Activated T-helper 17 cell treated with anti-CD3 and anti-CD28 coated beads, Interleukin-2, amount 50 U/mL, for 72 hours (primary cell): ENCODE data around the gene TIMMDC1. TPM values are rescaled to one million over a fixed set of nuclear protein-coding genes. Genes with fewer than 3 reads are reported as not detected.
"Not testable (repeated sequence)": the region's sequence is repeated elsewhere in the genome, so short reads cannot be mapped to it uniquely, and the experiment has no call there.

ENCODE experiments used
- ATAC-seq: fragments of 150-1000 bp; cut with Tn5 transposase; replicated peaks from 2 replicates; pipeline ENCODE4 v1.10.0; 2021; ENCODE audit warnings: mild to moderate bottlenecking, moderate library complexity
- H3K27ac Mint-ChIP-seq: one replicate; pipeline ENCODE4 v1.8.0; 2022; ENCODE audit warnings: mixed read lengths
- H3K27me3 Mint-ChIP-seq: one replicate; pipeline ENCODE4 v1.8.0; 2022; ENCODE audit warnings: mixed read lengths
- H3K36me3 Mint-ChIP-seq: one replicate; pipeline ENCODE4 v1.8.0; 2022; ENCODE audit warnings: low read depth, mild to moderate bottlenecking, mixed read lengths
- H3K4me1 Mint-ChIP-seq: one replicate; pipeline ENCODE4 v1.8.0; 2022; ENCODE audit warnings: mixed read lengths
- H3K4me3 Mint-ChIP-seq: one replicate; pipeline ENCODE4 v1.8.0; 2022; ENCODE audit warnings: mild to moderate bottlenecking, mixed read lengths
- H3K9me3 Mint-ChIP-seq: one replicate; pipeline ENCODE4 v1.8.0; 2022; ENCODE audit warnings: mixed read lengths
- total RNA-seq, 2 donors: library from RNA; stranded (reverse); gene quantifications; one replicate each; pipeline ENCODE4 v1.2.3, GENCODE V29; 2022

Gene TIMMDC1
- total RNA-seq, 2 donors from 2014 or later, result 55.6 to 89.7 TPM

DNA sequence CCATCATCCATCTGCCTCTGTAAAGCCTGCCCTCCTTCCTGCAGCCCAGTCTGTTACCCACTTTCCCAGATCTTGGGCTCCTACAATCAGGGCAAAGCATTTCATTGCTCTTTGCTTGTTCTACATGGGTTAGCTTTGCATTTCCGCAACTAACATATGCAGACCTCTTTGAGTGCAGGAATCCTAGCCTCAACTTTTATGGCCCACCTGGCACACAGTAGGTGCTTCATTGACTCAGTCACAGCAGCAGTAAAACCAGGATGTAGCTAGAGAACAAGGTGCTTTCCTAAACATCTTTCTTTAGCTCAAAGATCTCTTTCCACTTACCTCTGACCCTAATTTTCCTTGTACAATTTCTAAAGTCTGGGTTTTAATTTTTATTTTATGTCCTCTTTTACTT, 57.6 kb downstream of the TIMMDC1 start:
- Mint-ChIP-seq H3K4me1 (peaks cover 42% of the 10 kb centered on the region), H3K27ac (peak overlapping the region; percentile 89), H3K9me3 (no peaks in the 10 kb centered on the region), H3K27me3 (no peaks in the 10 kb centered on the region), H3K4me3 (peak overlapping the region; percentile 88), H3K36me3 (peaks cover 55% of the 10 kb centered on the region)
- no peak for ATAC-seq

DNA sequence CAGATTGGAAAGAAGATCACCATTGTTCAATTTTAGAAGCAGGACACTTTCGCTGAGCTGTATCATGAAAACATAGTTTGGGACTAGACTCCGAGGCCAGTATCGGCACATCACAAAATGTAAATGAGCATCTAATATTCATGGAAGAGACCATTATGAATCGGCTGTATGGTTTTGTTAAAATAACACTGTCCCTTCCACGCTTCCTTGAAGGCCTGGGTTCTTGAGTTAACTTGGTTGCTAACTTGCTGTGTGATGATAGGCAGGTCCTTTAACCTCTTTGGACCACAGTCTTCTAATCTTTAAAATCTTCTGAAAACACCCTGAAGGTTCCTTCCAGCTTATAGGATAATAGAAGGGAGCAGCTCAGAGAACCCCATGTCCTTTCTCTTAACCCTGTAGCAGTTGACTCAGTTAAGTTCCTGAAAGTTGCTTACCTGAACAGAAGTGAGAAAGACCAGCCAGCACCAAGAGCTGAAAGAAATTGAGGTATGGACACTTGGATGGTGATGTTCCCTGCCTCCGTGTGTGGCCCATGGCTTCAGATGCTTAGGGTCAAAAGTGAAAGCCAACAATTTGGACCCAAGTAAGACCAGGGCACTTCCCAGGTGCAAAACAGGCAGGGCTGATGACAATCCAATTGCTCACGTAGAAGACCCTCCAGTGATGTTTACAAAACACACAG, 59.0 kb downstream of the TIMMDC1 start:
- Mint-ChIP-seq H3K36me3 (peaks cover 46% of the 10 kb centered on the region), H3K4me1 (peaks cover 43% of the 10 kb centered on the region)

DNA sequence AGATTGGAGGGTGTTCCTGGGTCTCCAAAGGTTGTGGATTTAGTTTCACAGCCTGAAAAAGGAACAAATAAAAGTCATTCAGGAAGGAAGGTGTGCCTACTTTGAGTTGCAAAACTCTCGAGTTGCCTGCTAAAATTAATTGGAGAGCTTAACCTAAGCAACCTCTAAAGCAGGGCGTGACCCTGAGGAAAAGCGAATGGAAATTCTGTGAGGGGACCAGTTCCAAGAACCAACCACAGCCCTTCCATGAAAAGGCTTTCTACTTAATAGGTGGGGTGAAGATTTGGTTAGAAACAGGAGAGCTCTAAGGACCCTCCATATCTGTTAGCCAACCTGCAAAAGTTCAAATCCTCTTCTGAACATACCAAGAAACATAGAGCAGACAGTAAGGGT, 59.5 kb downstream of the TIMMDC1 start:
- peak overlapping the region; percentile 89 for H3K27ac Mint-ChIP-seq
- H3K4me1 Mint-ChIP-seq, result peaks cover 48% of the 10 kb centered on the region
- no peak for ATAC-seq
- peaks cover 46% of the 10 kb centered on the region for H3K36me3 Mint-ChIP-seq
- no peaks in the 10 kb centered on the region for H3K9me3 Mint-ChIP-seq
- H3K4me3 Mint-ChIP-seq, result peak overlapping the region; percentile 88
- no peaks in the 10 kb centered on the region for H3K27me3 Mint-ChIP-seq

More for the DNA sequence above, 59.0 kb downstream of the TIMMDC1 start:
- Mint-ChIP-seq H3K4me3 (peak overlapping the region; percentile 88), H3K27ac (peak overlapping the region; percentile 89), H3K9me3 (no peaks in the 10 kb centered on the region), H3K27me3 (no peaks in the 10 kb centered on the region)
- ATAC-seq, result no peak

DNA sequence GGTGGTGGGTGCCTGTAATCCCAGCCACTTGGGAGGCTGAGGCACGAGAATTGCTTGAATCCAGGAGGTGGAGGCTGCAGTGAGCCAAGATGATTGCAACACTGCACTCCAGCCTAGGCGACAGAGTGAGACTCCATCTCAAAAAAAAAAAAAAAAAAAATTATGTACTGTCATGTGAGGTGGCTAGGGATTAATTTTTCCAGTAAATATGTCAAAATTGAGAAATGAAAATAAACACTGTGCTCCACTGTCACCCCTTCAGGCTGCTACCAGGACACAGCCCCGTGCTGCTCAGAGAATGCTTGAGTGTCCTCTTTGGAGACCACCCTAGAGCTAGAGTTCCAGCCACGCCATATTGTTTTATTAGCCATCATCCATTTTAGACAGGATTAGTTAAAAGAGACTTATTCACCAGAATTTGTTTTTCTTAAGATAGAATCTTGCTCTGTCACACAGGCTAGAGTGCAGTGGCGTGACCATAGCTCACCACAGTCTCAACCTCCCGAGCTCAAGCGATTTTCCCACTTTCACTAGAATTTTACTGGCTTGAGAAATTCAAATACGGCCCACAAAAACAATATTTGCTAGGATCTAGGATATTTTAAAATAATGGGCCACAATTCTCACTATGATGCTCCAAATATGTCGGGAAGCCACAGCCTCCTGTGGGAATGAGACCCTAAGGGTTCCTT, 60.4 kb downstream of the TIMMDC1 start:
- H3K4me3 Mint-ChIP-seq, result peak overlapping the region; percentile 88
- H3K9me3 Mint-ChIP-seq, result no peaks in the 10 kb centered on the region
- no peak for ATAC-seq
- peaks cover 43% of the 10 kb centered on the region for H3K36me3 Mint-ChIP-seq
- peaks cover 48% of the 10 kb centered on the region for H3K4me1 Mint-ChIP-seq
- H3K27ac Mint-ChIP-seq, result peak overlapping the region; percentile 87
- no peaks in the 10 kb centered on the region for H3K27me3 Mint-ChIP-seq

DNA sequence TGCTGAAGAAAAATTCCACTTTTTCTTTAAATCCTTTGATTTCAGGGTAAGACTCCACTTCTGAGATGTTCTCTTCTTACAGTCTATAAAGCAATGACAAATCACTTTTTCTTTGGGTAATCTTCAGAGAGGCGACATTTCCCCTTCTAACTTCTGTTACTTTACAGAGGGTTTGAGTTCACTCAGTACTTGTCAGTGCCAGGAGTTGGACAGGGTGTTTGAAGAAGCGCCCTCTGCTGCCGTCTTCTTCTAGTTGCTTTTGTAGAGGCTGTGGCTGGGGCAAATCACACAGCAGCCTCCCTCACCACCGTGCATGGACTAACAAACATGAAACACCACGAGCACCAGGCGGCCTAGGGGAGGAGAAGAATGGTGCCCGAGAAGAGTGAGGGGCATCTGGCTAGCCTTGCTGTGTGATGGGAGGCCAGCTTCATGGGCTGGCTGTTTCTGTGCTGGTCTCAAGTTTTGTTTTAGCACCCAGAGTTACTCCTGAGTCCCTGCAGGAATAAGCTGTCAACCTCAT, 61.2 kb downstream of the TIMMDC1 start, which contains the start of gene CD80:
TSS of gene CD80 (minus strand) at position 174 of the 523 bp plus-strand sequence. CDS start 1,886 bp downstream, outside the sequence.
- Mint-ChIP-seq H3K4me3 (peak within 1 kb of the TSS; percentile 88), H3K27ac (peak within 1 kb of the TSS; percentile 87), H3K27me3 (no peaks in the 10 kb centered on the region), H3K4me1 (peaks cover 48% of the 10 kb centered on the region), H3K9me3 (no peaks in the 10 kb centered on the region), H3K36me3 (peaks cover 39% of the 10 kb centered on the region)
- peak; percentile 72 for ATAC-seq

DNA sequence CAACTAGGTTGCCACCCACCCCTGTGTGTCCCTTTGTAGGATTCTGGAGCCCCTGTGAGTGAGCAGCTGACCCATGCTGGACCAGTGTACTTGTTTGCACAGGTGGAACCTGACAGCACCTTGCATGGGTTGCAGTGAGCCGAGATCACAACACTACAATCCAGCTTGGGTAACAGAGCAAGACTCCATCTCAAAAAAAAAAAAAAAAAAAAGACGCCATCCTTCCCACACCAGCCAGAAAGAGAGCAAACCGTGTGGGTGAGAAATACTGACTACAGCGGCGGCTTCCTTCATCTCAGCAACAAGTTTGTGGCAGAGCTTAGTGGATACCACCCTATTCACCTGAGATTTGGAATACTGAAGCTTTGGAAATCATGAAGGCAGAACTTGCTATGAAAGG, 61.8 kb downstream of the TIMMDC1 start:
- H3K36me3 Mint-ChIP-seq, result peaks cover 32% of the 10 kb centered on the region
- peaks cover 44% of the 10 kb centered on the region for H3K4me1 Mint-ChIP-seq
- no peaks in the 10 kb centered on the region for H3K27me3 Mint-ChIP-seq
- H3K27ac Mint-ChIP-seq, result peak overlapping the region; percentile 87
- no peak for ATAC-seq
- no peaks in the 10 kb centered on the region for H3K9me3 Mint-ChIP-seq
- peak overlapping the region; percentile 88 for H3K4me3 Mint-ChIP-seq

DNA sequence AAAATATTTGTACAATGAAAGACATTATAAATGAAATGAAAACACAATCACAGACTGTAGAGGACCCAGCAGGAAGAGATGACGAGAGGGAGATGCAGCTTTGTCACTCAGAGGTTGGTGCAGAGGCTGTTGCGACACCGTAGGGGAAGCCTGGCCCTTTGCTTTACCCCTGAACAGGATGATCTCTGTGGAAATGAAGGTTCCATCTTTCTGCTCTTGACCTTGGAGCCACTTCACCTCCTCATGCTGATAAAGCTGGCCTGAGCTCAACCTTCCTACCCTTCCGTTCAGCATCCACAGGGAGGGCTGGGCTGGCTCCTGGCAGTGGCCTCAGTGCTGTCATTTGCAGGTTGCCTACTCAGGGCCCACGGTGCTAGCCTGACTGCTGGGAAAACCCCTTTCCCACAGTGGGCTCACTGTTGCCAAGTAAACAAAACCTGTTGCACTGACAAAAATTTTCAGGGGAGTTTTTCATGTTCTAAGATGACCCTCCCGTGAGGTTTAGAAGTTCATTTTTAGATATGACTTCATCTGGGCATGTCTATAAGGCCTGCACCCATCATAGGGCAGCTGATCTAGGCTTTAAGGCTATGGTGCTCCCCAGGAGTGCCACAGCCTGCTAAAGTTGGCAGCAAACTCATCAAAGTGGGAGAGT, 64.1 kb downstream of the TIMMDC1 start:
- Mint-ChIP-seq H3K27me3 (no peaks in the 10 kb centered on the region), H3K27ac (peak overlapping the region; percentile 93), H3K4me1 (peaks cover 25% of the 10 kb centered on the region), H3K9me3 (no peaks in the 10 kb centered on the region), H3K36me3 (peaks cover 9% of the 10 kb centered on the region), H3K4me3 (peak overlapping the region; percentile 81)
- ATAC-seq, result peak; percentile 85

DNA sequence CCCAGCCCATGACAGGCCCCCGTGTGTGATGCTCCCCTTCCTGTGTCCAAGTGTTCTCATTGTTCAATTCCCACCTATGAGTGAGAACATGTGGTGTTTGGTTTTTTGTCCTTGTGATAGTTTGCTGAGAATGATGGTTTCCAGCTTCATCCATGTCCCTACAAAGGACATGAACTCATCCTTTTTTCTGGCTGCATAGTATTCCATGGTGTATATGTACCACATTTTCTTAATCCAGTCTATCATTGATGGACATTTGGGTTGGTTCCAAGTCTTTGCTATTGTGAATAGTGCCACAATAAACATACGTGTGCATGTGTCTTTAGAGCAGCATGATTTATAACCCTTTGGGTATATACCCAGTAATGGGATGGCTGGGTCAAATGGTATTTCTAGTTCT, 65.0 kb downstream of the TIMMDC1 start:
- H3K9me3 Mint-ChIP-seq, H3K27me3 Mint-ChIP-seq, H3K4me3 Mint-ChIP-seq, H3K27ac Mint-ChIP-seq, ATAC-seq, H3K36me3 Mint-ChIP-seq: not testable (repeated sequence)
- H3K4me1 Mint-ChIP-seq, result peaks cover 16% of the 10 kb centered on the region

DNA sequence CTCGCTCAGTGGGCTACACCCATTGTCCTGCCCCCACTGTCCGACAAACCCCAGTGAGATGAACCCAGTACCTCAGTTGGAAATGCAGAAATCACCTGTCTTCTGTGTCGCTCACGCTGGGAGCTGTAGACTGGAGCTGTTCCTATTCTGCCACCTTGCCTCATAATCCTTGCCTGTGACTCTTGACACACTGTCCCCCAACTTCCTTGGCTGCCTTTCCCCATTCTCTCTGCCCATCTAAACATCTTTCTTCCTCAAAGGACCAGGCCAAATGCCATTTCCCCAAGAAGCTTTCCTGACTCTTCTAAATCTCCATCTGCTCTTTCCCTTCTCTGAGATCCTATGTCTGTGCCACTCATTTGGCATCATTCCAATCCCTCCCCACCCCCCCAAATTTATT, 70.8 kb downstream of the TIMMDC1 start:
- Mint-ChIP-seq H3K9me3 (no peaks in the 10 kb centered on the region), H3K27me3 (no peaks in the 10 kb centered on the region), H3K4me1 (no peaks in the 10 kb centered on the region), H3K4me3 (no peak overlapping the region), H3K27ac (no peak overlapping the region), H3K36me3 (no peaks in the 10 kb centered on the region)
- ATAC-seq, result no peak

DNA sequence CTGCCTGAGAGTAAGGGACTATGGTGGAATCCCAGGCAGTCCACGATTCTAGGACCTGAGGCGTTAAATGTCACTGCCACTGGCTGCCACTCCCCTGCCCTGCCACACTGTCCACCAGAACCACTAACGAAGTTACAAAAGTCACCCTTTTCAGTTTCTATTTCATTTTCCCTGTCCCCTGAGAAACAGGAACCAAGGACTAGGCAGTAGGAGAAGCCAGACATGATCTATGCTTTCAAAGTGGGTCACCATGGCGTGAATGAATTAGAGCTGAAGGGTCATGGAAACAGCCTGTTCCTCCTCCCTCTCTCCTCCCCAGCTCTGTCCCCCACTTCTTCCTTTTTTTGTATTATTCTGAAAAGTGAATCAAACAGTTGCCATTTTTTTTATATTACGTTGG, 71.9 kb downstream of the TIMMDC1 start:
- no peak overlapping the region for H3K4me3 Mint-ChIP-seq
- H3K4me1 Mint-ChIP-seq, result no peaks in the 10 kb centered on the region
- H3K27ac Mint-ChIP-seq, result no peak overlapping the region
- no peaks in the 10 kb centered on the region for H3K36me3 Mint-ChIP-seq
- no peaks in the 10 kb centered on the region for H3K9me3 Mint-ChIP-seq
- H3K27me3 Mint-ChIP-seq, result no peaks in the 10 kb centered on the region
- ATAC-seq, result peak; percentile 21

DNA sequence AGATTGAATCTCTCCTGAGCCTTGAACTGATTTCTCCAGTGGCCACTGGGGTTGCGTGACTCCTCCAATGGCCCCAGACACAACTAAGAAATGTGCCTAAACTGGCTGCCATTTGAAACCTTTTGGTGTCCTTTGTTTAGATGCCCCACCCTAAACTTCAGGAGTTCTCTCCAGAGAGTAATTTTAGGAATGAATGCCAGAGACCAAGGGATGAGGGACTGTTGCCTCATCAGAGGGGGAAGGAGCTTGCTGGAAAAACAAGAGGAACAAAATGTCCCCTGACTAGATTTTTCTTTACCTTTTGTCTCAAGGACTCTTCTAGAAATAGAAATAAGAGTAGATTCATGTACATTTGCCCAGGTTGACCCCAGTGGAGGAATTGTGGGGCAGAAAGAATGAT, 72.9 kb downstream of the TIMMDC1 start:
- no peaks in the 10 kb centered on the region for H3K36me3 Mint-ChIP-seq

DNA sequence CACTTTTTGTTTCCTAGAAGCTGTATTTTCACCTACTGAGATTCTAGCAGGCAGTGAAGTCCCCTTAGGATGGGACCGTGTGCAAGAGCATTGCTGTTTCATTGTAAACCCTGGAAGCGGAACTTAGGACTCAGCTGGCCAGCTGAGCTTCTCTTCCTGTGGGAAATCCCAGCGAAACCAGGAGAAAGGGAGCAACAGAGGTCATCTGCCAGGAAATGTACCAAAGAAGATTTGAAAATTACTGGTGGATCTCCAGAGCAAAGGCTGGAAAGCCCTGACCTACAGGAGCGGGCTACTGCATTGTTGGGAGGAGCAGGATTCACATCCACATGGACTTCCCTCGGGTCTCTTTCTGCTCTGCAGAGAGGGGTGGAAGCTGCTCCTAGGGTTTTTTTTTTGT, 73.3 kb downstream of the TIMMDC1 start:
- Mint-ChIP-seq H3K27ac (no peak overlapping the region), H3K4me1 (no peaks in the 10 kb centered on the region), H3K36me3 (no peaks in the 10 kb centered on the region), H3K4me3 (no peak overlapping the region), H3K9me3 (no peaks in the 10 kb centered on the region), H3K27me3 (no peaks in the 10 kb centered on the region)
- ATAC-seq, result no peak

More for the DNA sequence above, 72.9 kb downstream of the TIMMDC1 start:
- no peaks in the 10 kb centered on the region for H3K27me3 Mint-ChIP-seq
- H3K27ac Mint-ChIP-seq, result no peak overlapping the region
- H3K9me3 Mint-ChIP-seq, result no peaks in the 10 kb centered on the region
- H3K4me3 Mint-ChIP-seq, result no peak overlapping the region
- ATAC-seq, result no peak
- H3K4me1 Mint-ChIP-seq, result no peaks in the 10 kb centered on the region
